Activated CD8-positive, alpha-beta memory T cell treated with anti-CD3 and anti-CD28 coated beads for 48 hours (primary cell): ENCODE data around the gene OR4F15.
"Not testable (repeated sequence)": the region's sequence is repeated elsewhere in the genome, so short reads cannot be mapped to it uniquely, and the experiment has no call there.

ENCODE experiments used
- DNase-seq, 3 experiments: peaks; one replicate each; pipeline ENCODE4 v3.0.0-alpha.2; 2020; ENCODE audit warnings: low read depth in 2 of 3, low spot score in 2 of 3

Gene OR4F15, protein sequence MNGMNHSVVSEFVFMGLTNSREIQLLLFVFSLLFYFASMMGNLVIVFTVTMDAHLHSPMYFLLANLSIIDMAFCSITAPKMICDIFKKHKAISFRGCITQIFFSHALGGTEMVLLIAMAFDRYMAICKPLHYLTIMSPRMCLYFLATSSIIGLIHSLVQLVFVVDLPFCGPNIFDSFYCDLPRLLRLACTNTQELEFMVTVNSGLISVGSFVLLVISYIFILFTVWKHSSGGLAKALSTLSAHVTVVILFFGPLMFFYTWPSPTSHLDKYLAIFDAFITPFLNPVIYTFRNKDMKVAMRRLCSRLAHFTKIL

DNA sequence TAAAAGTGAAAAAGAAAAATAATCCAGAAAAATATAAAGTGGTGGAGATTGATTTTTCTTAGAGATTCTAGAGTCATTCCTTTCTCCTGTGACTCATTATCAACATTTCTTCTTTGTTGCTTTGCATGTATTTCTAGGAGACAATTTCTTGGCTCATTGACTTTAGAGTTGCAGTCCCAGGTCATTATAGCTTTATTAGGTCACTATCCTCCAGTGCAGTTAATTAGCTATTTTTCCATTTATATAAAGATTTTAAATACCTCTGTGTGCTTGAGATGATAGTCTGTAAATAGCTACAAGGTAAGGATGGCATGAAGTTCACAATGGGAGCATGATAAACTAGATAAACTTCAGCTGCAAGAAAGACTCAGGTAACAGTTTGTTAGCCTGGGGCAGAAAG is at the start of gene OR4F15:
TSS of gene OR4F15 (plus strand) at position 301 of the 400 bp plus-strand sequence. CDS start 5,985 bp downstream, outside the sequence.
- no peak for DNase-seq

- not testable (repeated sequence) for DNase-seq
Observed at GRCh38 chr15:101764669-101765339, 47.2 kb upstream of the OR4F15 start.

GRCh38 chr15:101765340-101765671 is 46.7 kb upstream of the OR4F15 start:
- DNase-seq: not testable (repeated sequence)

DNA sequence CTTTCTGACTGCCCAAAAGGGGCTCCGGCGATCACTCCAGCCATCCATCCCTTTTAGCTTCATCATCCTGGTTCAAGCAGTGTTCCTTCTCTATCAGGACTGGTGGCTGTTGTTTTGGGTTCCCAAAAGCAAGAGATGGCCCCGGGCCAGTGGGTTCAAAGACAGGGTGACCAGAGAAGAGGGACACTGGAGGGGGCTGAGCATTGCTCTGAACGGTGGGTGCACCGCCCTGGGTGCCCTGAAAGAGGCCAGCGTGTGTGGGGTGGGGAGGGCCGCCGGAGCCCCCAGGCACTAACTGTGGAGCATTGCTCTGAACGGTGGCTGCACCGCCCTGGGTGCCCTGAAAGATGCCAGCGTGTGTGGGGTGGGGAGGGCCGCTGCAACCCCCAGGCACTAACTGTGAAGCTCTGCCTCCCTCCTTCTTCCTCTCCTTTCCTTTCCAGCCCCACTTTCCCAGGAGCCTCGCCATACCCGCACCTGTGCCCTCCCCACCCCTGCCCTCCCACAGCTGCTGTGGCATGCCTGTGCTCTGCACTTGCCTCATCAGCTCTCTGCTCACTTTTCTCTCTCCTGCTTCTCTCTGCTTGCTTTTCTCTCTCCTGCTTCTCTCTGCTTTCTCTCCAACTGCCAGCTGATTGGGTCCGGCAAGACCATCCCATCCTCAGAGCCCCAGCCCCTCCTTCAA is 46.1 kb upstream of the OR4F15 start:
- DNase-seq: no peak

DNA sequence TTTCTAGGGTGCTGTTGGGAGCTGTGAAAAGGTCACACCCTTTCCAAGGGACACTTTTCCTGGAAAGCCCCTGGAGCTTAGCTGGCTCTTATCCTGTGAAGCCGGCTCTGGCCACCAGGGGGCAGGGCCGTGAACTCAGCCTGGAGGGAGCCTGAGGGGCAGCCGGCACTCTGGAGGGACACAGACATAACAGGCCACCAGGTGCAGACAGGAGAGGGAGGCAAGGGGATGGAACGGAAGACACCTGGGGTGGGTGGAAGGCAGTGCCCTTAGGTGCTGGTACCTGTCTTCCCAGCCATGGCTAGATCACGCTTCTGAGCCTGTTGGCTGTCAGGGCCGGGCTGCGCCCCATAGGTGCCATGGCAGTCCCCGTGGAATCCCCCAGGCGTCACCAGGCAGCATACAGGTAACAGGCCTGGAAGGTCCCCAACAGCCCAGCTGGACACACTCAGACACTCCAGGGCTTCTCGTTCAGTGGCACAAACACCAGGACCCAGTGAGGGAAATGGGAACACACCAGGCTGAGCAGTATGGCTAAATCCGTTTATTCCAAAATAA is 44.8 kb upstream of the OR4F15 start:
- DNase-seq: not testable (repeated sequence)

DNA sequence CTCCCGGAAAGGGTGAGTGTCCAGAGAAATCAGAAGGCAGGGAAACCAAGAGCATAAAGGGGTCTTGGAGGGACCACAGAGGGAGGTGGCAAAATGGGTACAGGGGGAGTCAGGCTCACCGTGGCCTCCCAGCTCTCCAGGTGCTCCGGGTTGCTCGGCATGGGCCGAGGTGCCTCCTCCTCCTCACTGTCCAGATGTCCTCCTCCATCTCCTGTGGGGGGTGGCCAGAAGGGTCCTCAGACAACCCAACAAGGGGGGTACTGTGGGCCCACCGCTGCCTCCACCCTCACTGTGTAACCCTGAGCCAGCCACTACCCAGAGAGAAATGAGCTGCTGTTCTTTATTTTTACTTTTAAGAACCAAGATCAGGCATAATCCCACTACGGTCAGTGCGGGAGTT is 39.1 kb upstream of the OR4F15 start:
- DNase-seq: no peak

- DNase-seq: no peak
Observed at GRCh38 chr15:101773496-101774100, 38.4 kb upstream of the OR4F15 start.

DNA sequence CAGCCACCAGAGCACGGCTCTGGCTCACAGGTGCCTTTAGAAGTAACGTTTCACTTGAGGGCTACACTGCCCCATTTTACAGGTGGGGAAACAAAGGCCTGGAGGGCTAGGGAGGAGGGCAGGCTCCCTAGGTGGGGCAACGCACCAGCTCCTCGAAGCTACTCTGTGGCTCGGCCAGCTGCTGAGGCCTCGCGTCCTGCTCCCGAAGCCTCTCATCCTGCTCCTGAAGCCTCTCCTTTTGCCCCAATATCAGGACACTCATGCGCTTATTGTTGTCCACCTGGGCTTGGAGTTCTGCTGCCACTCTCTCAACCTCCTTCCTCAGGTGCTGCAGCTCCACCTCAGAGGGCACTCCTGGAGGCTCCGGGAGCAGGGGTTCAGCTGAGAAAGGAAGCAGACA is 36.9 kb upstream of the OR4F15 start:
- no peak for DNase-seq

- not testable (repeated sequence) for DNase-seq
Observed at GRCh38 chr15:101778576-101778975, 33.4 kb upstream of the OR4F15 start.

- DNase-seq: not testable (repeated sequence)
Observed at GRCh38 chr15:101780225-101780624, 31.8 kb upstream of the OR4F15 start.

GRCh38 chr15:101781928-101782327 is 30.1 kb upstream of the OR4F15 start:
- DNase-seq: no peak

GRCh38 chr15:101784644-101785043 is 27.4 kb upstream of the OR4F15 start:
- DNase-seq: no peak

- not testable (repeated sequence) for DNase-seq
Observed at GRCh38 chr15:101786422-101786821, 25.6 kb upstream of the OR4F15 start.

GRCh38 chr15:101788001-101788400 is 24.0 kb upstream of the OR4F15 start:
- not testable (repeated sequence) for DNase-seq

- not testable (repeated sequence) for DNase-seq
Observed at GRCh38 chr15:101788503-101789269, 23.3 kb upstream of the OR4F15 start.

DNA sequence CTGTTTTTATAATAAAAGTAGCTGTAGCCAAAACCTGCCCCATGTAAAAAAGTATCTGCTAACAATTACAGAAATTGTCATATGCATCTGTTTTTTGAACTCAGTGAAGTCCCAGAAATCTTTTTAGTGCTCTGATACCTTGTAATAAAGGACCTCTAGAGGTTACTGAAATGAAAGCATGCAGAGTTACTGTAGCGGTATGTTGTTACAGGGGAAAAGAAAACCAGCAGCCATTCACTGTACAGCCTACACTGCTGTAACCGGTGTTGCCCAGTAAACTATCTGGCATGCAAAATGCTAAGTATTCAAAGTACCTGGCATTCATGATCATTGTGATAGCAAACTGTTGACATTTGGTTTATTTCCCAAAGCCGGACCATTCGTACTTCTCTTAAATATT is 21.3 kb upstream of the OR4F15 start:
- not testable (repeated sequence) for DNase-seq

GRCh38 chr15:101793981-101794380 is 18.0 kb upstream of the OR4F15 start:
- DNase-seq: not testable (repeated sequence)

- no peak for DNase-seq
Observed at GRCh38 chr15:101795455-101795854, 16.5 kb upstream of the OR4F15 start.

DNA sequence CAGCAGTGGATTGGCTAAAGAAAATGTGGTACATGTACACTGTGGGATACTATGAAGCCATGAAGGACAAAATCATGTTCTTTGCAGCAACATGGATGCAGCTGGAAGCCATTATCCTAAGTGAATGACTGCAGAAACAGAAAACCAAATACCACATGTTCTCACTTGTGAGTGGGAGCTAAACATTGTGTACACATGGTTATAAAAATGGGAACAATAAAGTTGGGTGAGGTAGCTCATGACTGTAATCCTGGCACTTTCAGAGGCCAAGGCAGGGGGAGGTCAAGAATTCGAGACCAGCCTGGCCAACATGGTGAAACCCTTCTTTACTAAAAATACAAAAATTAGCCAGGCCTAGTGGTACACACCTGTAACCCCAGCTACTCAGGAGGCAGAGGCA is 12.3 kb upstream of the OR4F15 start:
- no peak for DNase-seq

GRCh38 chr15:101801048-101801447 is 11.0 kb upstream of the OR4F15 start:
- DNase-seq: no peak

- no peak for DNase-seq
Observed at GRCh38 chr15:101803209-101803608, 8.8 kb upstream of the OR4F15 start, which contains the start of gene OR4F6. TSS of gene OR4F6 (plus strand) at chr15:101803509. CDS start at chr15:101805720, 2,211 bp downstream.
